ENCODE results near the gene LRBA. TPM values are rescaled to one million over a fixed set of nuclear protein-coding genes. Genes with fewer than 3 reads are reported as not detected.

Gene LRBA
- total and polyA plus RNA-seq, 9 of the 15 experiments (the other 6 are each of a cell fraction or from before 2014, with no cell fraction given): 24.2 to 88.7 (median 59.7) TPM

DNA sequence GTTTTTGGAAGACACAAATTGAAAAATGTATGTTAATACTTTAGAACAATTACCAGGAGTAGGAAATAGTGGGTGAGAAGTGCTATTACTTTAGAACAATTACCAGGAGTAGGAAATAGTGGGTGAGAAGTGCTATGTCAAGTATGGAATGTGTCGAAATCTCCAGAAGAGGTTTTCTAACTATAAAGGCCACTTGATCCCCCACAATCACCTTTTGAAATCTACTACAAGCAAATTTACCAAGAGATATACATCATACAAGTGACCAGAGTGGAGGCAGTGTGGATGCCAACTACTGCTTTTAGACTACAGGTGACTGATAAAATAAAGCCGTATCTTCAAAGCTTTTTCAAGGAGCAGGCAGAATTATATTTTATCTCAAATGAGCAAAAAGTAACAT is 390.1 kb downstream of the LRBA start:
- 88% methylated on average over 2 of the region's 2 CpGs for WGBS (ENCODE audit: insufficient coverage, low coverage, missing lambda C conversion rate)
- H3K79me2 ChIP-seq (ENCODE audit: control insufficient read depth, insufficient read depth, low read length): no peaks in the 10 kb centered on the region
- BruUV-seq (replicated peaks): no TSS peak
- no peak overlapping the region for H2AFZ ChIP-seq (ENCODE audit: low read depth, low read length)
- no peaks in the 10 kb centered on the region for H3K4me1 ChIP-seq (replicated peaks in 1 of 2; ENCODE audit: control insufficient read depth in 2 of 2, insufficient read depth in 2 of 2, low read length in 2 of 2)
- H4K20me1 ChIP-seq (replicated peaks; ENCODE audit: control insufficient read depth, insufficient read depth, low read length): no peaks in the 10 kb centered on the region
- ChIA-PET POLR2A (no interaction called here), CTCF (ENCODE audit: low intra/inter-chr PET ratio) (no interaction called here)
- H3K27me3 ChIP-seq (ENCODE audit: control insufficient read depth in 2 of 2, insufficient read depth in 2 of 2, low read length in 2 of 2): no peaks in the 10 kb centered on the region
- H3K4me3 ChIP-seq: no peak overlapping the region
- intact Hi-C loops (cut with micrococcal nuclease): no loop called here
- no peaks in the 10 kb centered on the region for H3K9me3 ChIP-seq (replicated peaks; ENCODE audit: control insufficient read depth, insufficient read depth, low read depth, low read length)
- DNase-seq (ENCODE audit: extremely low read depth in 1 of 4, low spot score in 3 of 4): no peak
- H3K9ac ChIP-seq (ENCODE audit: insufficient read depth in 1 of 2, low read depth in 2 of 2, low read length in 2 of 2): no peak overlapping the region
- no peak for FAIRE-seq
- H3K9me1 ChIP-seq (ENCODE audit: control insufficient read depth, insufficient read depth, low read length): no peaks in the 10 kb centered on the region
- in situ Hi-C loops (cut with MboI): no loop called here
- no peak overlapping the region for H3K4me2 ChIP-seq (ENCODE audit: insufficient read depth, low read length)
- ATAC-seq: no peak
- TF ChIP-seq ETV1 (tag; conservative IDR thresholded peaks at IDR 0.05; ENCODE audit: low read depth) (no peak), ARID1B (IDR thresholded peaks at IDR 0.05) (no peak)
- no peaks in the 10 kb centered on the region for H3K36me3 ChIP-seq (ENCODE audit: control insufficient read depth, insufficient read depth, low read length)
- no peak overlapping the region for H3K27ac ChIP-seq (ENCODE audit: extremely low read depth, low read depth, low read length)

DNA sequence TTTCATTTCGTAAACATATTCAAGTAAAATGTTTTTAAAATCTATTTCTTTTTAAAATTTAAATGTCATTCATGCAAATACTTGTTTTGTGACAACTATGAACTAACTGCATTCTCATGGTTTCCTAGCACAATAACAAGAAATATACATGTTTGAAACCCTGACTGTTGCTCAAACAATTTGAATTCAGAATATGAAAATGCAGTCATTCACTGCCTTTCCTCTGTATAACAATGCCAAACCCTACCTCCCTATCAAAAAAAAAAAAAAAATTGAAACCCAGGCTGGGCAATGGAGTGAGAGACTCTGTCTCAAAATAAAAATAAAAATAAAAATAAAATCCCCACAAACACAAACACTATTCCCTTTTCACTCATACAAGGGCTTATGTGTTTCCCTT is 391.0 kb downstream of the LRBA start:
- no peaks in the 10 kb centered on the region for H4K20me1 ChIP-seq (replicated peaks; ENCODE audit: control insufficient read depth, insufficient read depth, low read length)
- no TSS peak for BruUV-seq (replicated peaks)
- no peak overlapping the region for H2AFZ ChIP-seq (ENCODE audit: low read depth, low read length)
- no peaks in the 10 kb centered on the region for H3K9me1 ChIP-seq (ENCODE audit: control insufficient read depth, insufficient read depth, low read length)
- no peaks in the 10 kb centered on the region for H3K79me2 ChIP-seq (ENCODE audit: control insufficient read depth, insufficient read depth, low read length)
- H3K36me3 ChIP-seq (ENCODE audit: control insufficient read depth, insufficient read depth, low read length): no peaks in the 10 kb centered on the region
- ATAC-seq (no peak), DNase-seq (ENCODE audit: extremely low read depth in 1 of 4, low spot score in 3 of 4) (no peak), FAIRE-seq (no peak)
- no peak overlapping the region for H3K4me3 ChIP-seq
- TF ChIP-seq ZFP36 (IDR thresholded peaks at IDR 0.05; ENCODE audit: low read depth, low read length, partially characterized antibody) (no peak), SMAD3 (CRISPR knock-in tag; conservative IDR thresholded peaks at IDR 0.05) (no peak), TEAD1 (CRISPR knock-in tag; IDR thresholded peaks at IDR 0.05) (no peak), KDM5B (IDR thresholded peaks at IDR 0.05; ENCODE audit: insufficient replicate concordance, low read depth, low read length) (no peak), PHF8 (IDR thresholded peaks at IDR 0.05; ENCODE audit: borderline replicate concordance, low read length) (no peak), ZNF584 (CRISPR knock-in tag; IDR thresholded peaks at IDR 0.05; ENCODE audit: low read depth) (no peak)
- TF ChIP-seq, protein P1, sequence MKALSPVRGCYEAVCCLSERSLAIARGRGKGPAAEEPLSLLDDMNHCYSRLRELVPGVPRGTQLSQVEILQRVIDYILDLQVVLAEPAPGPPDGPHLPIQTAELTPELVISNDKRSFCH (CRISPR knock-in tag; IDR thresholded peaks at IDR 0.05): no peak
- TF ChIP-seq, protein P1 (tag; IDR thresholded peaks at IDR 0.05): no peak
- TF ChIP-seq, protein P2, sequence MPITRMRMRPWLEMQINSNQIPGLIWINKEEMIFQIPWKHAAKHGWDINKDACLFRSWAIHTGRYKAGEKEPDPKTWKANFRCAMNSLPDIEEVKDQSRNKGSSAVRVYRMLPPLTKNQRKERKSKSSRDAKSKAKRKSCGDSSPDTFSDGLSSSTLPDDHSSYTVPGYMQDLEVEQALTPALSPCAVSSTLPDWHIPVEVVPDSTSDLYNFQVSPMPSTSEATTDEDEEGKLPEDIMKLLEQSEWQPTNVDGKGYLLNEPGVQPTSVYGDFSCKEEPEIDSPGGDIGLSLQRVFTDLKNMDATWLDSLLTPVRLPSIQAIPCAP (CRISPR knock-in tag; IDR thresholded peaks at IDR 0.05; ENCODE audit: borderline replicate concordance): no peak
- TF ChIP-seq, protein P3, sequence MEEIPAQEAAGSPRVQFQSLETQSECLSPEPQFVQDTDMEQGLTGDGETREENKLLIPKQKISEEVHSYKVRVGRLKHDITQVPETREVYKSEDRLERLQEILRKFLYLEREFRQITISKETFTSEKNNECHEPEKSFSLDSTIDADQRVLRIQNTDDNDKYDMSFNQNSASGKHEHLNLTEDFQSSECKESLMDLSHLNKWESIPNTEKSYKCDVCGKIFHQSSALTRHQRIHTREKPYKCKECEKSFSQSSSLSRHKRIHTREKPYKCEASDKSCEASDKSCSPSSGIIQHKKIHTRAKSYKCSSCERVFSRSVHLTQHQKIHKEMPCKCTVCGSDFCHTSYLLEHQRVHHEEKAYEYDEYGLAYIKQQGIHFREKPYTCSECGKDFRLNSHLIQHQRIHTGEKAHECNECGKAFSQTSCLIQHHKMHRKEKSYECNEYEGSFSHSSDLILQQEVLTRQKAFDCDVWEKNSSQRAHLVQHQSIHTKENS (CRISPR knock-in tag; IDR thresholded peaks at IDR 0.05): no peak
- TF ChIP-seq, protein P4, sequence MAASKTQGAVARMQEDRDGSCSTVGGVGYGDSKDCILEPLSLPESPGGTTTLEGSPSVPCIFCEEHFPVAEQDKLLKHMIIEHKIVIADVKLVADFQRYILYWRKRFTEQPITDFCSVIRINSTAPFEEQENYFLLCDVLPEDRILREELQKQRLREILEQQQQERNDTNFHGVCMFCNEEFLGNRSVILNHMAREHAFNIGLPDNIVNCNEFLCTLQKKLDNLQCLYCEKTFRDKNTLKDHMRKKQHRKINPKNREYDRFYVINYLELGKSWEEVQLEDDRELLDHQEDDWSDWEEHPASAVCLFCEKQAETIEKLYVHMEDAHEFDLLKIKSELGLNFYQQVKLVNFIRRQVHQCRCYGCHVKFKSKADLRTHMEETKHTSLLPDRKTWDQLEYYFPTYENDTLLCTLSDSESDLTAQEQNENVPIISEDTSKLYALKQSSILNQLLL (CRISPR knock-in tag; IDR thresholded peaks at IDR 0.05; ENCODE audit: borderline replicate concordance): no peak
- no peak overlapping the region for H3K4me2 ChIP-seq (ENCODE audit: insufficient read depth, low read length)
- CTCF ChIA-PET (ENCODE audit: low intra/inter-chr PET ratio): no interaction called here
- intact Hi-C loops (cut with micrococcal nuclease): no loop called here
- in situ Hi-C loops (cut with MboI): no loop called here
- H3K27ac ChIP-seq (ENCODE audit: extremely low read depth, low read depth, low read length): no peak overlapping the region
- no peaks in the 10 kb centered on the region for H3K9me3 ChIP-seq (replicated peaks; ENCODE audit: control insufficient read depth, insufficient read depth, low read depth, low read length)
- POLR2A ChIA-PET: no interaction called here
- no peaks in the 10 kb centered on the region for H3K4me1 ChIP-seq (replicated peaks in 1 of 2; ENCODE audit: control insufficient read depth in 2 of 2, insufficient read depth in 2 of 2, low read length in 2 of 2)
- 86% methylated on average over 1 of the region's 1 CpG for WGBS (ENCODE audit: insufficient coverage, low coverage, missing lambda C conversion rate)
- no peak overlapping the region for H3K9ac ChIP-seq (ENCODE audit: insufficient read depth in 1 of 2, low read depth in 2 of 2, low read length in 2 of 2)
- no peaks in the 10 kb centered on the region for H3K27me3 ChIP-seq (ENCODE audit: control insufficient read depth in 2 of 2, insufficient read depth in 2 of 2, low read length in 2 of 2)

Measured in K562 (cell line).